ACHN (cell line): ENCODE results near the gene TEN1.
A peak's percentile ranks its signal among the peaks of the same experiment; 100 is the strongest.

Experiments
- DNase-seq: peaks from one replicate; pipeline ENCODE4 v3.0.0-alpha.2; 2015
- in situ Hi-C: cut with HindIII; loops from 2 replicates; pipeline ENCODE4 v1.10.0; 2017; ENCODE audit warnings: low sequenced_read_pairs, low pct_ligation_motif_present, low pct_unique_long_range_greater_than_20kb

TEN1 gene

DNA sequence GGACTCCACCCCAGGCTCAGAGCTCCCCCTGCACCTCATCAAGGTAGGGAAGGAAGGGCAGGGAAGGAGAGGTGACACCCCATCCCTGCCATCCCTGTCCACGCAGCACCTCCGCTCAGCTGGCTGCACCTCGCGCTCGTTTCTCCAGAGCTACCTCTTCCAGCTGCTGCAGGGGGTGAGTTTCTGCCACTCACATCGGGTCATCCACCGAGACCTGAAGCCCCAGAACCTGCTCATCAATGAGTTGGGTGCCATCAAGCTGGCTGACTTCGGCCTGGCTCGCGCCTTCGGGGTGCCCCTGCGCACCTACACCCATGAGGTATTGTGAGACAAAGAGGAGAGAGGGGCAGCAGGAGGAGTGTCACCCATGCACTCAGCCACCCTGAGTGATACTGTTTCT is 23.1 kb downstream of the TEN1 start:
- in situ Hi-C loops, result no loop called here
- no peak for DNase-seq

DNA sequence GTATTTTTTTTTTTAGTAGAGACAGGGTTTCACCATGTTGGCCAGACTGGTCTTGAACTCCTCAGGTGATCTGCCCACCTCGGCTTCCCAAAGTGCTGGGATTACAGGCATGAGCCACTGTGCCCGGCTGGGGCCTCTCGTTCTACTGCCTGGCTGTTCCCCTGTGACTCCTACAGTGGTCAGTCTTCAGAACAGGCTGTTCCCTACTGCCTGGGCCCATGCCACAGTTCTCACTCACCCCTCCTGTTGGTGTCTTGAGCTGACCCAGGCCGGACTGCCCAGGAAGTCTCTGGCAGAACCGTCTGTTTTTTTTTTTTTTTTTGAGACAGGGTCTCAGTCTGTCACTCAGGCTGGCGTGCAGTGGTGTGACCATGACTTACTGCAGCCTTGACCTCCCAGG is 24.9 kb downstream of the TEN1 start:
- DNase-seq, result no peak
- in situ Hi-C loops, result no loop called here

DNA sequence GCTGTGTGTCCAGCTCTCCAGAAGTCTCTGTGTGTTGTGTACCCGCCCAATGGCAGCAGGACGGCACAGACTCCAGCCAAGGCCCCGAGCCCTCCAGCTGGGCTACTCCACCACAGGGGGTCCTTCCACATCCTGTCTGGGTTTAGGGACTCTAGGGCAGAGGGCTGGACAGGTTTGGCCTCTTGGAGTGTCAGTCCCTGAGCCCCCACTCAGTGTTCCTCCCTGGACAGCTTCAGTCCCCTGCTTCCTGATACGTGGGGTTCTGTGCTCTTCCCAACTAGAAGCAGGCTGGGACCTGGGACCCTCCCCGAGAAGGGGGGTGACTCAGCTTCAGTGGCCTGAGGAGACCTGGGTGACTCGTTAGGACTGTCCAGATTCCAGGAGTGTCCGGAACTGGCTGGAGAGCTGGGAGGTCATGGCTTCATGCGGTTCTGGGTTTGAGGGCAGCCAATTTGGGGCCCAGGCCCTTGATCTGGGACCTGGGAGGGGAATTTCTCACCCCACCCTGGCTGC is 25.8 kb downstream of the TEN1 start:
- DNase-seq, result no peak
- in situ Hi-C loops, result no loop called here

DNA sequence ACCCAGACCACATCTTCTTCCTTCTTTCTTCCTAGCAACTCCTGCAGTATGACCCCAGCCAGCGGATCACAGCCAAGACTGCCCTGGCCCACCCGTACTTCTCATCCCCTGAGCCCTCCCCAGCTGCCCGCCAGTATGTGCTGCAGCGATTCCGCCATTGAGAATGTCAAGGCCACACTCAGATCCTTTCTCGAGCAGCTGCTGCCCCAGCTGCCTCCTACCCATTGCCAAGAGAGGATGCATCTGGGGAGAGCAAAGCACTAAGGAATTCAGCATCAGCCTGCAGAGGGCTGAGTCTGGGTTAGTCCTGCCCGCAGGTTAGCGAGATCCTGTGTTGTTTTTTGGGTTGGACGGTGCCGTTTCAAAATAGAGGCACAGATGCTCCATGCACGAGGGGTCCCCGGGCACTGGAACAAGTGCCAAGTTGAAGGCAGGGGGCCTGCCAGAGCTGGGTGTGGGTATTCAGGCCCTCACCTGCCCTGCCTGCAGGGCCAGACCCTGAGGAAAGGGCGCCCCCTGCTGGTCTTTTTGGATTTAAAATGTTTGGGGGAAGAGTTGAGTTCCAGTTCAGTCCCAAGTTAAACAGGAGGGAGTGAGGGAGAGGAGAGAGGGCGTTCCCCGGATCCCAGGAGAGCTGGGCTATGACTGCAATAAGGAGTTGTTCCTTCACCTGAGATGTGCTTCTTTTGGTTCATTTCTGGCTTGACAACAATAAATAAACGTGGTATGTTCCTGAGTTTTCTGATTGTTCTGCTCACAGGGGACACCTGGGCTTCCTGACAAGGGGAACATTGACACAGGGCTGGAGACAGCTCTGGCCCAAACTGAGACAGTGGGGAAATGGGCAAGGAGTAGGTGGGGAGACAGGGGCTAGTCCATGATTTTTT is 26.5 kb downstream of the TEN1 start:
- peak; percentile 76 for DNase-seq
- in situ Hi-C loops, result no loop called here

DNA sequence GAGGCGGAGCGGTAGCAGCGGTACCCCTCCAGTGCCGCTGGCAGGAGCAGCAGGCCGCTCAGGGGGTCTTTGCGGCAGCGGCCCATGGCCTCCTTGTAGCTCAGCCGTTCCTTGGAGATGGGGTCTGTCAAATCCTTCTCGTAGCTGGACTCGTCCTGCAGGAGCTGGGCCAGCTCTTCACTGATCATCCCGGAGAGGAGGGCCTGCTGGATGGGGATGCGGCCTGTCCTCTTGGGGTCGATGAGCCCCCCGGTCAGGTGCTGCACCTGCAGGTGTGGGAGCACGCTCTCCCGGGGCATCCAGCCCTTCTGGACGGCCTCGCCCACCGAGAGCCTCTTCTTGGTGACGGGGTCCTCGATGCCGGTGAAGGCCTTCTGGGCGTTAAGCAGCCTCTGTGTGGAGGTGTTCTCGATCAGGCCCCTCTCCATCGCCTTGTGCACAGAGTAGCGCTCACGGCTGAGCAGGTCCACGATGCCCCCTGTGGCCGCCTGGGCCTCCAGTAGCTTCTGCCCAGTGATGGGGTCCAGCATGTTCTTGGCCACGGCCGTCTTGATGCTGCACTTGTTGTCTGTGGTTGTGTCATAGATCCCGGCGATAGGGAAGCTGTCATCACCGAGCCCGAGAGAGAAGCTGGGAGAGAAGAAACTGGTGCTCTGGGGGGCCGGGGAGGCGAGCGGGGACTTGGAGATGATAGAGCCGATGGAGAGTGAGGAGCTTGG is 28.2 kb downstream of the TEN1 start:
- in situ Hi-C loops, result no loop called here
- no peak for DNase-seq

DNA sequence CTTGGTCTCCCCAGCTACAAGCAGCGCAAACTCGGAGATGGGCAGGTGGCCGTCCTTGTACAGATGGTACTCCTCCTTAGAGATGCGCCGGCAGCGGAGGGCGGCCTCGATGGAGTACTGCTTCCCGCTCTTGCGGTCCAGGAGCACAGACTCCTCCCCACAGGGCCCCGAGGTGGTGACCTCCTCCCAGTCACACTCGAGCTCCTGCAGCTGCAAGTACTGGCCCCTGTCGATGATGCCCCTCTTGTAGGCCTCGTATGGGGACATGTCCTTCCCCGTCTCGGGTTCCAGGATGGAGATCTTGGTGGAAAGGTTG is 28.8 kb downstream of the TEN1 start:
- DNase-seq, result no peak
- in situ Hi-C loops, result no loop called here

DNA sequence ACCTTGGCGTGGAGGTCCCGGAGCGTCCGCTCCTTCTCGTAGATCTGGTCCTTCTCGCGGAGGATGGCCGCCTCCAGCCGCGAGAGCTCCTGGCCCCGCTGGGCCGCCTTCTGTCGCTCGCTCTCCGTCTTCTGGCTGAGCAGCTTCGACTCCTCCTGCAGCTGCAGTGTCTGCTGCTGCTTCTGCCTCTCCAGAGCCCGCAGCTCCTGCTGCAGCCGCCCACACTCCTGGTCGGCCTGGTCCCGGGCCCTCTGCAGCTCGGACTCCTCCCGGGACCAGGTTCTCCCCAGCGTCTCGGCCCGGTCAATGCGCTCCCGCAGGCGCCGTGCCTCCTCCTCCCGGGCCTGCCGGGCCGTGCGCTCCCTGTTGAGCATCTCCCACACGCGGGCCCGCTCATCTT is 29.2 kb downstream of the TEN1 start:
- DNase-seq, result no peak
- in situ Hi-C loops, result no loop called here

DNA sequence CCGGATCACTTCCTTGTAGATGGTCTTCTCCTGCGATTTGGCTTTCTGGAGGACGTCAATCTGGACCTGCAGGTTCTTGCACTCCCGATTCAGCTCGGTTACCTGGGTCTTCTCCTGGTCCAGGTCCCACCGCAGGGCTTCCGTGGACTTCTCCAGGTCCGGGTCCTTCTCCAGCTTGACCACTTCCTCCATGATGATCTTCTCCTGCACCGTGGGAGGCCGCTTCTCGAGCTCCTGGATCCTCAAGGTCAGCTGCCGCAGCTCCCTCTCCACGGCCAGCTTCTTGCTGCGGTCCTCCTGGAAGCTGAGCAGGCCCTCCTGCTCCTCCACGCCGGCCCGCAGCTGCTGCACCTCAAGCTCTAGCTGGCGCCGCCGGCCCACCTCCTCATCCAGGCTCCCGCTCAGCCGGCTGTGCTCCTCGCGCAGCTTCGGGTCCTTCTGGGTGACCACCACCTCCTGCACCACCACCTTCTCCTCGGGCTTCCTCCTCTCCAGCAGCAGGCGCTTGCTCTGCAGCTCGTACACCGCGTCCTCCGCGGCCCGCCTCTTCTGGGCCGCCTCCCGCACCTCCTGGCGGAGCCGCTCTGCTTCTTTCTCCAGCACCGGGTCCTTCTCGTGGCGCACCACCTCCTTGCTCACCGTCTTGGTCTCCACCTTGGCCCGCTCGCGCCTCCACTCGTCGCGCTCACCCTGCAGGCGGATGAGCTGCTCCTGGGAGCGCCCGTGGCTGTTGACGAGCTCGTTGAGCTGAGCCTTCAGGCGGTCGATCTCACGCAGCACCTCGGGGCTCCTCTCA is 29.8 kb downstream of the TEN1 start:
- in situ Hi-C loops, result no loop called here
- DNase-seq, result no peak

DNA sequence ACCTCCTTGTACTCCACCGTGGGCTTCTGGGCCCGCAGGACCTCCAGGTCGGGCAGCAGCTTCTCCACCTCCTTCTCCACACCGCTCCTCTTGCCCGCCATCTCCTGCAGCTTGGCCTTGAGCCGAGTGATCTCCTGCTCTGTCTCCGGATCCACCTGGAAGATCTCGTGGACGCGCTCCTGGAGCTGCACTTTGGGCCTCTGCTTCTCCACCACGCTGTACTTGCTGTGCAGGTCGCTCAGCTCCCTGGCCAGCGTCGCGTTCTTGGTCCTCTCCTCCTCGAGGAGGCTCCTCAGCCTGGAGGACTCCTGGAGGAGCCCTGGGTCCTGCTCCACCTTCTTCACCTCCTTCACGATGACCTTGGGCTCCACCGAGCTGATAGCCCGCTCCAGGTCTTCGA is 30.4 kb downstream of the TEN1 start:
- DNase-seq, result no peak
- in situ Hi-C loops, result no loop called here

DNA sequence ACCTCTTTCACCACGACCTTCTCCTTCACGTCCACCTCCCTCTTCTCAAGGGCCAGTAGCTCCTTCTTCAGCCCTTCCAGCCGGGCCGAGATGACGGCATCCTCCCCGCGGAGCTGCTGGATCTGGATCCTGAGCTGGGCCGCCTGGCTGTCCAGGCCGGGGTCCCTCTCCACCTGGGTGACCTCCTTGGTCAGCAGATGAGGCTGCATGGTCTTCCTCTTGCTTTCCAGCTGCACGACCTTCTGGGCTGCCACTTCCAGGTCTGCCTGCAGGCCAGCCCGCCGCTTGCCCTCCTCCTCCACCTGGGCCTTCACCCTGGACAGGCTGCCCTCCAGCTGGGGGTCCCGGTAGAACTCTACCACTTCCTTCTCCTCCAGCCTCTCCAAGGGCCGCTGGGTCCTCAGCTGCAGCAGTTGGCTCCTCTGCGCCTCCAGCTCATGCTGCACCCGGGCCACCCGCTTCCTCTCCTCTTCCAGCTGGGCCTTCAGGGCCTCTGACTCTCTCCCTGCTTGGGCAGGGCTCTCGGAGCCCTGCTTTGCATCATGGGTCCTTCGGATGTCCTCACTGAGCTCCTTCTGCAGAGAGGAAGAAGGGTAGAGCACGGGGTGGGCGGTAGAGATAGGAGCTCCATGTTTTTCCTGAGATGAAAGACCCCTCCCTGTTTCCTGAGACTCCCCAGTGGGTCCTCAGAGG is 31.1 kb downstream of the TEN1 start:
- in situ Hi-C loops, result no loop called here
- DNase-seq, result no peak

DNA sequence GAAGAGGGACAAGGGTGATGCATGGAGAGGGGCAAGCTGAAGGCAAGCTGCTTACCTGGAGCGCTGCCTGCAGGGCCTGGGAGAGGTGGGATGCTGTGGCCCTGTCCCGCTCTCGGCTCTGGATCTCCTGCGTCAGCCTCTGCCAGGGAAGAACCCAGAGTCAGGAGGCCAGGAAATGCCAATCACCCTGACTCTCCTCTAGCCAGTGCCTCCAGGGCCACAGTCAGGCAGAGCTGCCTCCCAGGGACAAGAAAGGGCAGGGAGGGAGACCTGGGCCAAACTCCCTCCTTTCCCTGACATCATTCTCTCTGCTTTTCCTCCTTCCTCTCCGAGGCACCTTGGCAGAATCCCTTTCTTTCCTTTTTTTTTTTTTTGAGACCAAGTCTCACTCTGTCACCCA is 32.9 kb downstream of the TEN1 start:
- in situ Hi-C loops, result no loop called here
- no peak for DNase-seq

DNA sequence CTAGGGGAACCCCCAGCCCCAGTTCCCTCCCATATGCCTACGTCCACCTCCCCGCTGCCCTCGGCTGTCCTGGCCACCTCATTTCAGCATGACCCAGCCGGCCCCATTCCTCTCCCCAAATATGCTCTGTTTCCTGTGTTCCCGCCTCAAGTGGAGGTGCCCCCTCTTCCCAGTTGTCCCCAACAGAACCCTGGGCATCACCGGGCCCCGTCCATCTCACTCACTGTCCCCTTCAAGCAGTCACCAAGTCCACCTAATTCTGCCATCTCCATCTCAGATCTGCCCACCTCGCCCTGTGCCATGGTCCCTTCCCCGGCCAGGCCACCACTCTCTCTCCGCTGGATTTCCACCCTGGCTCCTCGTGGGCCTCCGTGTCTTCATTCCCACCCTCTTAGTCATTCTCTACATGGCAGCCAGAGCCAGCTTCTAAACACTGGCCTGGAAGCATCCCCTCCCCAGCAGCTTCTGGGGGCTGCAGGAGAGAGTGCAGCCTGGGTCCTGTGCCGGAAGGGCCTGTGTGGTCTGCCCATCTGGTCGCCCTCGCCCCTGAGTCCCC is 34.4 kb downstream of the TEN1 start:
- in situ Hi-C loops, result no loop called here
- no peak for DNase-seq

DNA sequence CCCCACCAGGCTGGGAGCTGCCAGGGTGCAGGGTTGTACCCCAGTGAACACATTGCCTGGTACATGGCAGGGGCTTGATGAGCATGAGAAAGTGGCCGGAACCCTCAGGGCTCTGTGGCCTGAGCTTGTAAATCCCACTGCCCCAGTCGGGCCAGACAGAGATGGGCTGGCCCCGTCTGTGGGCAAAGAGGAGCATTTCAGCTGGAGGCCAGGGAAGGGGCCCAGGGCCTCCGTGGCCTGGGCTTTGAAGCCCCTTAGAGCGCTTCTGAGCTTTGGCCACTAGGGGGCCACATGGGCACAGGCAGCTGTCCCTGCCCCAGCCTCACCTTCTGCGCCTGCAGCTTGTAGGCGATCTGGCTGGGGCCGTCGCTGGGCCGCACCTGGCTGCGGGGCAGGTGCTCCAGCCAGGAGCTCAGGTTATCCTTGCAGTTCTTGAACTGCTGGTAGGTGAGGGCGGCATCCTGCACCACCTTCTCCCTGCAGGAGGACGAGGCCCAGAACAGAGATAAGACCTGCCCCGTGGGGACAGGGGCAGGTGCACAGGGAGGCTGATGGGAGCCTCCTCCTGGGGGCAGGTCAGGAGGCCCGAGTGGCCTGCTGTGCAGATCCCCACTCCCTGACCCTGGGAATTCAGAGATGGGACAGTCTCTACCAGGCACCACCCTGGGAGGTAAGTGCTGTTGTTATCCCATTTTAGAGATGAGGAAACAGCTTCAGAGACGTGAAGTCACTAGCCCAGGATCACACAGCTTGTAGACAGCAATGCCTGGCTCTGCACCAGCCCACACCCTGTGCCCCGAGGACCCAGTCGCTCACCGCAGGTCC is 35.3 kb downstream of the TEN1 start:
- in situ Hi-C loops, result no loop called here
- DNase-seq, result peak; percentile 68

DNA sequence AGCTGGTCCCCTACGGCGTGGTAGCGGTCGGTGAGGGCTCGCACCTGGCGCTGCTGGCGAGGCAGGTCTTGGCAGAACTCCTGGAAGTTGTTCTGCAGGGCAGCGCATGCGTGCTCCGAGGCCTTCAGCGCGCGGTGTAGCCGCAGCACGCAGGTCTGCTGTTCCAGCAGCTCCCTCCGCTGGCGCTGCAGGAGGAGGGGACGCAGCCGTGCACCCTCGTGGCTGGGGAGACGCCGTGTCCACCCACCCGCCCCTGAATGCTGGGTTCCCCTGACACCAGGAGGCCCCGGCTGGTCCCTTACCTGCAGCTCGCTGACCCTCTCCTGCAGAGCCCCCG is 35.9 kb downstream of the TEN1 start:
- in situ Hi-C loops, result no loop called here
- DNase-seq, result no peak

DNA sequence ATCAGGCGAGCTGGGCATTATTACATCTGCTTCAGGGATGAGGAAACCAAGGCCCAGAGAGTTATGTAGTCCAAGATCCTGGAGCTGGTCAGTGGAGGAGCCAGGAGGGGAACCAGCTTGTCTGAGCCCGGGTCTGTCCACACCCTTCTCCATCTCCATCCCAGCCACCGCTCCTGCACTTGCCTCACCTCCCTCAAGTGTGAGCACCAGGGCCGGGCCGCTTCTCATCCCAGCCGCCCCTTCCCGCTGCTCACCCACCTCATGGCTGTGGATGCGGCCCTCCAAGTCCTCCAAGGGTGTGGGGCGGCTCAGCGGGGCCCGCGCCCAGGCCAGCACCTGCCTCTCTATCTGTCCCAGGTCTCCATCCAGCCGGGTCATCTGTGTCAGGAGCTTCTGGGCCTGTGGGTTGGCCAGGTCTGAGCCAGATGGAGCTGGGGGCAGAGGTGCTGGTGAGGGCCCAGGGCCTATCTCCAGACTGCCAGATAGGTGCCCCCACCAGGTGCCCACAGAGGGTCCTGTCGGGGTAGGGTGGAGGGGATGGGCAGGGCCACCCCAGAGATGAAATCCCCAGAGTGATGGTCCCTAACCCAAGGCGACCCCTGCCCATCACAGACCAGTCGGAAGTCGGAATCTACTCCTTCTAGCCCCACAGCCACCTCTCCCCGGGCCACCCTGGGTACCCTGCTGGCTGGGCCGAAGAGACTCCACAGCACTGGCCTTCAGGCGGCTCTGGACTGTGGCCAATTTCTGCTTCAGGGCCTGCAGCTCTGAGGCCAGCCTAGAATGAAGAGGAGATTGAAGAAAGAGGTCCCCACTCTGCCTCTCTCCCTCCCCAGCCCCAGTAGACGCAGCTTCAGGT is 38.7 kb downstream of the TEN1 start:
- no peak for DNase-seq
- in situ Hi-C loops, result no loop called here

DNA sequence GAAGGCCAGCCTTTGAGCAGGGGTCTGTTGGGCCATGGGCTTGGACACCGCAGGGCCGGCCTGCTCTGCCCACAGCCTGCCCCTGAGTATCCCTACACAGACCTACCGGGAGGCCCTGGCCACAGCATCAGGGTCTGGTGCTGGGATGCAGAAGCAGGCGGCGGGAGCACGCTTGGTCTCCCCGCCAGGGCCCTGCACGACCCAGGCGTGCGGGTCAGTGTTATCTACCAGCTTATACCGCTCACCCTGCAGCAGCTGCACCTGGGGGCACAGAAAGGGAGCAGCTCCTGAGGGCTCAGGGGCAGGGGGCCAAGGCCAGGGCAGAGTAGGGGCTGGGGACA is 39.3 kb downstream of the TEN1 start:
- in situ Hi-C loops, result no loop called here
- DNase-seq, result no peak

DNA sequence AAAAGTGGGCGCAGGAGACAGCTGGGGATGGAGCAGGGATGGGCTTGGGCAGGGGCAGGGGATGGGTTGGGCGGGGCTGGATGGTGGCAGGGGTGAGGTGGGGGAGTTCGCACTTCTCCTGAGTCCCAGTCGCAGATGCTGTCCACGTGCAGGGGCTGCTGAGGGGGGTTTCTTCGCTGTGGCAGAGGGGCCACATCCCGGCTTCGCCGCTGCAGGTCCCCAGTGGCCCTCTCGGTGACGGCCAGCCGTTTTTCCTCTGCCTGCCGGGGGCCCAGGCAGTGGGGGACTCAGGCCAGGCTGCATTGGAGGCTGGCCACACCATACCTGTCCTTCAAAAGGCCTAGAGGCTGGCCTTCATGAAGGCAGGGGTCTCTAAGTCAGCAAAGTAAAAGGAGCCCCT is 39.8 kb downstream of the TEN1 start:
- in situ Hi-C loops, result no loop called here
- DNase-seq, result no peak
